H1 (cell line): ENCODE results near the gene TRIP13. TPM values are rescaled to one million over a fixed set of nuclear protein-coding genes. Genes with fewer than 3 reads are reported as not detected.

Experiments
- BACH1 ChIP-seq: IDR thresholded peaks from 2 replicates; pipeline ENCODE4 v1.6.1; 2012; ENCODE audit warnings: low read length, improper control_type of control experiment
- CBX5 ChIP-seq: fragments of 300-800, 300-1000 bp; sonication (generic); IDR thresholded peaks from 2 replicates; pipeline ENCODE4 v1.7.1; 2016; ENCODE audit warnings: antibody characterized with exemption, low read length, low read depth
- EZH2 ChIP-seq: fragments of 200-600 bp; sonication (generic); IDR thresholded peaks from 2 replicates; pipeline ENCODE4 v1.7.1; 2012; ENCODE audit warnings: low read depth, mild to moderate bottlenecking, moderate library complexity, low read length, inconsistent platforms; ENCODE audit not compliant: severe bottlenecking
- NRF1 ChIP-seq: IDR thresholded peaks from 2 replicates; pipeline ENCODE4 v1.6.1; 2011; ENCODE audit warnings: mild to moderate bottlenecking, low read depth, low read length, improper control_type of control experiment
- SP1 ChIP-seq: IDR thresholded peaks from 2 replicates; pipeline ENCODE4 v1.6.1; 2011; ENCODE audit warnings: low read depth, low read length
- SP2 ChIP-seq: IDR thresholded peaks from 2 replicates; pipeline ENCODE4 v1.6.1; 2012; ENCODE audit warnings: mild to moderate bottlenecking, low read length, inconsistent platforms
- polyA plus RNA-seq, 7 experiments: library from polyadenylated mRNA; depleted of rRNA in 3 of 7; stranded (reverse) in 5 of 7; unstranded in 2 of 7; fragments of >200 nt in 5 of 7; fragments of 200-250 nt in 2 of 7; gene quantifications; 1 replicate in 5 of 7; 2 replicates in 1 of 7; 4 replicates in 1 of 7; pipeline versions ENCODE4 v1.2.1 to v1.2.3, GENCODE V29; 2011 to 2013; ENCODE audit warnings: missing spikeins in 2 of 7, mixed read lengths in 2 of 7
- total RNA-seq: library from RNA; stranded (reverse); fragmentation: NEBNext Ultra II Directional; extraction: Animal tissue kit (Norgen Biotek cat#: 25700); gene quantifications from 2 replicates; pipeline ENCODE4 v1.2.1, GENCODE V29; 2021

Gene TRIP13
- total and polyA plus RNA-seq, 2 of the 8 experiments (the other 6 are each of a cell fraction or from before 2014, with no cell fraction given): 20.0 to 39.2 TPM

GRCh38 chr5:888638-889035 lies 4.0 kb upstream of the TRIP13 start (continued):
- TF ChIP-seq SP2: no peak
- no peak for TF ChIP-seq NRF1
- TF ChIP-seq EZH2: no peak
- no peak for TF ChIP-seq SP1
- no peak for TF ChIP-seq BACH1
- no peak for TF ChIP-seq CBX5
- TF ChIP-seq, all 59 proteins: peak for 0
